Mesodermal cell (in vitro differentiated cells): Measurements from ENCODE around the gene SLC51A.
"Not testable (repeated sequence)": the region's sequence is repeated elsewhere in the genome, so short reads cannot be mapped to it uniquely, and the experiment has no call there.

Experiments
- H3K27ac ChIP-seq: 2 replicates; pipeline ENCODE4 v1.7.0; 2013; ENCODE audit warnings: mild to moderate bottlenecking, low read depth, low read length, moderate library complexity; ENCODE audit not compliant: severe bottlenecking
- H3K36me3 ChIP-seq: 2 replicates; pipeline ENCODE4 v1.7.1; 2013; ENCODE audit warnings: mild to moderate bottlenecking, low read length, moderate library complexity; ENCODE audit not compliant: control insufficient read depth, insufficient read depth
- H3K4me1 ChIP-seq: one replicate; pipeline ENCODE4 v1.7.1; 2013; ENCODE audit warnings: mild to moderate bottlenecking, low read length; ENCODE audit not compliant: insufficient read depth, control insufficient read depth, poor library complexity, severe bottlenecking
- H3K4me3 ChIP-seq: 2 replicates; pipeline ENCODE4 v1.7.0; 2013; ENCODE audit warnings: low read length, control low read depth, mild to moderate bottlenecking; ENCODE audit not compliant: insufficient read depth, poor library complexity, severe bottlenecking; ENCODE audit errors: extremely low read depth
- H3K9me3 ChIP-seq: 2 replicates; pipeline ENCODE4 v1.7.1; 2013; ENCODE audit warnings: mild to moderate bottlenecking, low read length, moderate library complexity; ENCODE audit not compliant: control insufficient read depth
- WGBS, 2 experiments: methylation state at CpG; one replicate each; pipeline ENCODE4 v1.1.5; 2013; ENCODE audit warnings: missing lambda C conversion rate in 2 of 2; ENCODE audit not compliant: insufficient coverage in 2 of 2; 5-methylcytosine and 5-hydroxymethylcytosine counted together

Gene SLC51A

GRCh38 chr3:196227629-196228493 is 11.5 kb downstream of the SLC51A start:
- Histone ChIP-seq H3K4me1 (no peaks in the 10 kb centered on the region), H3K9me3 (no peaks in the 10 kb centered on the region), H3K27ac (peak overlapping the region; percentile 29), H3K4me3 (no peak overlapping the region), H3K36me3 (no peaks in the 10 kb centered on the region)
- WGBS, 2 experiments, result 82 to 87% methylated on average over 18 to 21 of the region's 24 CpGs

GRCh38 chr3:196232154-196232881 is 16.0 kb downstream of the SLC51A start:
- H3K4me1 ChIP-seq, result no peaks in the 10 kb centered on the region
- WGBS, 2 experiments, result 95 to 97% methylated on average over 12 of the region's 12 CpGs
- no peak overlapping the region for H3K27ac ChIP-seq
- H3K36me3 ChIP-seq, result peaks cover 23% of the 10 kb centered on the region
- no peaks in the 10 kb centered on the region for H3K9me3 ChIP-seq
- no peak overlapping the region for H3K4me3 ChIP-seq

- 94 to 96% methylated on average over 6 to 8 of the region's 8 CpGs for WGBS, 2 experiments
- no peak overlapping the region for H3K4me3 ChIP-seq
- H3K36me3 ChIP-seq, result peaks cover 29% of the 10 kb centered on the region
- no peaks in the 10 kb centered on the region for H3K4me1 ChIP-seq
- no peak overlapping the region for H3K27ac ChIP-seq
- H3K9me3 ChIP-seq, result no peaks in the 10 kb centered on the region
These were observed 16.5 kb downstream of the SLC51A start for GRCh38 chr3:196232882-196233251.

GRCh38 chr3:196235452-196236122 is 19.3 kb downstream of the SLC51A start:
- no peaks in the 10 kb centered on the region for H3K4me1 ChIP-seq
- H3K9me3 ChIP-seq, result no peaks in the 10 kb centered on the region
- 92 to 96% methylated on average over 11 to 12 of the region's 12 CpGs for WGBS, 2 experiments
- H3K27ac ChIP-seq, result no peak overlapping the region
- H3K4me3 ChIP-seq, result no peak overlapping the region
- peaks cover 56% of the 10 kb centered on the region for H3K36me3 ChIP-seq

- 93 to 99% methylated on average over 4 to 7 of the region's 8 CpGs for WGBS, 2 experiments
- H3K4me3 ChIP-seq, result no peak overlapping the region
- H3K4me1 ChIP-seq, result no peaks in the 10 kb centered on the region
- H3K9me3 ChIP-seq, result no peaks in the 10 kb centered on the region
- H3K27ac ChIP-seq, result no peak overlapping the region
- peaks cover 62% of the 10 kb centered on the region for H3K36me3 ChIP-seq
These were observed 19.9 kb downstream of the SLC51A start for GRCh38 chr3:196236223-196236622.

GRCh38 chr3:196237203-196237602 is 20.9 kb downstream of the SLC51A start:
- Histone ChIP-seq H3K4me3 (no peak overlapping the region), H3K36me3 (peaks cover 72% of the 10 kb centered on the region), H3K27ac (no peak overlapping the region), H3K9me3 (no peaks in the 10 kb centered on the region), H3K4me1 (no peaks in the 10 kb centered on the region)
- 93 to 94% methylated on average over 4 to 5 of the region's 5 CpGs for WGBS, 2 experiments

GRCh38 chr3:196238612-196239560 is 22.6 kb downstream of the SLC51A start:
- H3K36me3 ChIP-seq, result peaks cover 80% of the 10 kb centered on the region
- H3K4me3 ChIP-seq, result no peak overlapping the region
- H3K27ac ChIP-seq, result no peak overlapping the region
- H3K4me1 ChIP-seq, result no peaks in the 10 kb centered on the region
- H3K9me3 ChIP-seq, result no peaks in the 10 kb centered on the region
- WGBS, 2 experiments, result 86 to 97% methylated on average over 5 to 6 of the region's 14 CpGs

- WGBS, 2 experiments, result no CpG with 5 or more reads among the region's 4 CpGs
- no peak overlapping the region for H3K27ac ChIP-seq
- peaks cover 80% of the 10 kb centered on the region for H3K36me3 ChIP-seq
- no peak overlapping the region for H3K4me3 ChIP-seq
- H3K4me1 ChIP-seq, result no peaks in the 10 kb centered on the region
- no peaks in the 10 kb centered on the region for H3K9me3 ChIP-seq
These were observed 24.1 kb downstream of the SLC51A start for GRCh38 chr3:196240424-196240823.

GRCh38 chr3:196241704-196242103 is 25.4 kb downstream of the SLC51A start:
- Histone ChIP-seq H3K4me3 (no peak overlapping the region), H3K9me3 (peaks cover 5% of the 10 kb centered on the region), H3K36me3 (peaks cover 81% of the 10 kb centered on the region), H3K27ac (no peak overlapping the region), H3K4me1 (no peaks in the 10 kb centered on the region)
- 40 to 92% methylated on average over 1 to 8 of the region's 8 CpGs for WGBS, 2 experiments

GRCh38 chr3:196244166-196244565 is 27.8 kb downstream of the SLC51A start:
- H3K27ac ChIP-seq, H3K4me3 ChIP-seq, H3K4me1 ChIP-seq, H3K9me3 ChIP-seq: not testable (repeated sequence)
- H3K36me3 ChIP-seq, result peaks cover 75% of the 10 kb centered on the region
- WGBS, 2 experiments, result 94 to 99% methylated on average over 15 to 28 of the region's 34 CpGs
